Neural cell (in vitro differentiated cells): ENCODE data around the gene TENM3. TPM values are rescaled to one million over a fixed set of nuclear protein-coding genes. Genes with fewer than 3 reads are reported as not detected.

Experiments used
- H2AFZ ChIP-seq: fragments of 200-600, 300-800 bp; sonication (generic), shearing (Covaris generic); 2 replicates; pipeline ENCODE4 v1.6.0; 2014; ENCODE audit warnings: low read depth, mild to moderate bottlenecking, antibody characterized with exemption, low read length, moderate library complexity
- H3F3A ChIP-seq: fragments of 200-600 bp; shearing (Covaris generic); 2 replicates; pipeline ENCODE4 v1.6.1; 2016; ENCODE audit warnings: mild to moderate bottlenecking, moderate library complexity, mixed read lengths, antibody characterized with exemption, low read length; ENCODE audit not compliant: insufficient read depth, poor library complexity, severe bottlenecking
- H3K27ac ChIP-seq: fragments of 200-600, 300-800 bp; sonication (generic), shearing (Covaris generic); 2 replicates; pipeline ENCODE4 v1.5.1; 2014; ENCODE audit warnings: mild to moderate bottlenecking, low read length, moderate library complexity
- H3K27me3 ChIP-seq: fragments of 300-800, 200-600 bp; sonication (generic), shearing (Covaris generic); 2 replicates; pipeline ENCODE4 v1.6.0; 2014; ENCODE audit warnings: mild to moderate bottlenecking, low read depth, low read length, moderate library complexity; ENCODE audit not compliant: insufficient read depth
- H3K36me3 ChIP-seq: fragments of 300-800, 200-600 bp; sonication (generic), shearing (Covaris generic); 2 replicates; pipeline ENCODE4 v1.5.1; 2014; ENCODE audit warnings: mild to moderate bottlenecking, antibody characterized with exemption, low read length, moderate library complexity; ENCODE audit not compliant: insufficient read depth
- H3K4me2 ChIP-seq: fragments of 300-800, 200-600 bp; sonication (generic), shearing (Covaris generic); 2 replicates; pipeline ENCODE4 v1.6.0; 2014; ENCODE audit warnings: mild to moderate bottlenecking, low read length
- H3K4me3 ChIP-seq: fragments of 300-800, 200-600 bp; sonication (generic), shearing (Covaris generic); 2 replicates; pipeline ENCODE4 v1.5.1; 2014; ENCODE audit warnings: mild to moderate bottlenecking, low read length, moderate library complexity
- H3K79me2 ChIP-seq: fragments of 200-600 bp; shearing (Covaris generic); replicated peaks from 2 replicates; pipeline ENCODE4 v1.6.0; 2014; ENCODE audit warnings: mild to moderate bottlenecking, low read length, moderate library complexity; ENCODE audit not compliant: insufficient read depth
- H3K9ac ChIP-seq: fragments of 300-800, 200-600 bp; sonication (generic), shearing (Covaris generic); 2 replicates; pipeline ENCODE4 v1.6.1; 2016; ENCODE audit warnings: mild to moderate bottlenecking, low read length, mixed read lengths
- H3K9me2 ChIP-seq: fragments of 200-600 bp; shearing (Covaris generic); 2 replicates; pipeline ENCODE4 v1.6.1; 2016; ENCODE audit warnings: mild to moderate bottlenecking, low read length, mixed read lengths; ENCODE audit not compliant: insufficient read depth
- H3K9me3 ChIP-seq: fragments of 200-600, 300-800 bp; sonication (generic), shearing (Covaris generic); 2 replicates; pipeline ENCODE4 v1.6.1; 2016; ENCODE audit warnings: mild to moderate bottlenecking, mixed run types, low read length, moderate library complexity, mixed read lengths
- H4K20me1 ChIP-seq: fragments of 200-600 bp; shearing (Covaris generic); 2 replicates; pipeline ENCODE4 v1.6.1; 2016; ENCODE audit warnings: mild to moderate bottlenecking, mixed run types; ENCODE audit not compliant: insufficient read depth
- CTCF ChIP-seq: fragments of 450-650 bp; IDR thresholded peaks from 2 replicates; pipeline ENCODE4 v1.5.1; 2014; ENCODE audit warnings: antibody characterized with exemption, mild to moderate bottlenecking, moderate library complexity; ENCODE audit not compliant: poor library complexity, severe bottlenecking
- EP300 ChIP-seq: fragments of 450-650 bp; conservative IDR thresholded peaks from 2 replicates; pipeline ENCODE4 v1.6.1; 2014; ENCODE audit warnings: antibody characterized with exemption, mild to moderate bottlenecking, moderate library complexity; ENCODE audit not compliant: poor library complexity, severe bottlenecking
- EZH2 ChIP-seq: fragments of 200-600, 300-800 bp; shearing (Covaris generic), sonication (generic); IDR thresholded peaks from 2 replicates; pipeline ENCODE4 v1.6.1; 2014; ENCODE audit warnings: antibody characterized with exemption, low read length, borderline replicate concordance, mild to moderate bottlenecking; ENCODE audit not compliant: insufficient read depth, poor library complexity, severe bottlenecking
- MXI1 ChIP-seq: fragments of 450-650 bp; conservative IDR thresholded peaks from 2 replicates; pipeline ENCODE4 v1.6.1; 2014; ENCODE audit warnings: antibody characterized with exemption, mild to moderate bottlenecking; ENCODE audit not compliant: poor library complexity, severe bottlenecking
- POLR2AphosphoS5 ChIP-seq: IDR thresholded peaks from 2 replicates; pipeline ENCODE4 v1.6.1; 2012
- RAD21 ChIP-seq: fragments of 450-650 bp; conservative IDR thresholded peaks from 2 replicates; pipeline ENCODE4 v1.6.1; 2014; ENCODE audit warnings: antibody characterized with exemption, mild to moderate bottlenecking, moderate library complexity
- REST ChIP-seq: IDR thresholded peaks from 2 replicates; pipeline ENCODE4 v1.6.1; 2012; ENCODE audit warnings: borderline replicate concordance
- SMC3 ChIP-seq: fragments of 450-650 bp; conservative IDR thresholded peaks from 2 replicates; pipeline ENCODE4 v1.6.1; 2014; ENCODE audit warnings: antibody characterized with exemption, mild to moderate bottlenecking, moderate library complexity; ENCODE audit not compliant: poor library complexity
- TAF1 ChIP-seq: IDR thresholded peaks from 2 replicates; pipeline ENCODE4 v1.6.1; 2012; ENCODE audit warnings: low read depth
- polyA plus RNA-seq: library from polyadenylated mRNA; depleted of rRNA; stranded (reverse); fragments of >200 nt; gene quantifications from 2 replicates; pipeline ENCODE4 v1.2.3, GENCODE V29; 2014

TENM3 gene
- polyA plus RNA-seq, 1 donor from 2014 or later, result 7.3 TPM

- Histone ChIP-seq H3K79me2 (no peaks in the 10 kb centered on the region), H2AFZ (no peak overlapping the region), H3K27ac (no peak overlapping the region), H3F3A (no peaks in the 10 kb centered on the region), H3K36me3 (no peaks in the 10 kb centered on the region), H3K4me3 (no peak overlapping the region), H4K20me1 (no peaks in the 10 kb centered on the region), H3K27me3 (no peaks in the 10 kb centered on the region), H3K9me2 (no peaks in the 10 kb centered on the region), H3K9ac (no peak overlapping the region), H3K9me3 (no peaks in the 10 kb centered on the region), H3K4me2 (no peak overlapping the region)
- TF ChIP-seq SMC3 (no peak), CTCF (no peak)
These were observed 191.5 kb downstream of the TENM3 start for GRCh38 chr4:182434720-182435119.

GRCh38 chr4:182435401-182435800 lies 192.2 kb downstream of the TENM3 start:
- no peaks in the 10 kb centered on the region for H3K9me3 ChIP-seq
- H3K4me2 ChIP-seq, result no peak overlapping the region
- H3F3A ChIP-seq, result no peaks in the 10 kb centered on the region
- H3K9me2 ChIP-seq, result no peaks in the 10 kb centered on the region
- H3K36me3 ChIP-seq, result no peaks in the 10 kb centered on the region
- no peak overlapping the region for H3K27ac ChIP-seq
- no peak for TF ChIP-seq MXI1
- TF ChIP-seq RAD21, result no peak
- no peak for TF ChIP-seq CTCF
- TF ChIP-seq SMC3, result no peak
- no peak for TF ChIP-seq EZH2
- TF ChIP-seq EP300, result no peak
- TF ChIP-seq POLR2AphosphoS5, result no peak
- no peak for TF ChIP-seq TAF1
- TF ChIP-seq REST, result no peak
- no peaks in the 10 kb centered on the region for H4K20me1 ChIP-seq
- H3K9ac ChIP-seq, result no peak overlapping the region
- H3K4me3 ChIP-seq, result no peak overlapping the region
- no peak overlapping the region for H2AFZ ChIP-seq
- no peaks in the 10 kb centered on the region for H3K79me2 ChIP-seq
- H3K27me3 ChIP-seq, result no peaks in the 10 kb centered on the region
